GM12872 (cell line): ENCODE data around the gene KAZN.

Experiments
- CTCF ChIP-seq: IDR thresholded peaks from 3 replicates; pipeline ENCODE4 v1.5.1; 2011; ENCODE audit warnings: low read depth, mild to moderate bottlenecking, low read length, moderate library complexity; ENCODE audit not compliant: insufficient read depth

KAZN gene

GRCh38 chr1:14689996-14690615 lies 91.6 kb downstream of the KAZN start:
- no peak for TF ChIP-seq CTCF

- no peak for TF ChIP-seq CTCF
Measured at GRCh38 chr1:14693949-14694348, 95.5 kb downstream of the KAZN start.

- TF ChIP-seq CTCF, result no peak
Measured at GRCh38 chr1:14694589-14694988, 96.1 kb downstream of the KAZN start.

- no peak for TF ChIP-seq CTCF
Measured at GRCh38 chr1:14696761-14697160, 98.3 kb downstream of the KAZN start.

GRCh38 chr1:14697353-14697752 lies 98.9 kb downstream of the KAZN start:
- no peak for TF ChIP-seq CTCF

- TF ChIP-seq CTCF, result no peak
Measured at GRCh38 chr1:14698314-14698713, 99.8 kb downstream of the KAZN start.

GRCh38 chr1:14699620-14700019 lies 101.1 kb downstream of the KAZN start:
- no peak for TF ChIP-seq CTCF
